GM23338 (cell line): ENCODE data around the gene DCAF17. TPM values are rescaled to one million over a fixed set of nuclear protein-coding genes. Genes with fewer than 3 reads are reported as not detected.

Experiments used
- CREB1 ChIP-seq: fragments of 250-450 bp; sonication (Bioruptor Pico); IDR thresholded peaks from 2 replicates; pipeline ENCODE4 v1.5.0; 2020; ENCODE audit warnings: low read depth, mild to moderate bottlenecking, moderate library complexity
- NANOG ChIP-seq: IDR thresholded peaks from 2 replicates; pipeline ENCODE4 v1.6.1; 2016; ENCODE audit warnings: antibody characterized with exemption, borderline replicate concordance
- REST ChIP-seq: IDR thresholded peaks from one replicate; pipeline ENCODE4 v1.6.1; 2018; ENCODE audit warnings: antibody characterized with exemption; ENCODE audit not compliant: unreplicated experiment
- ZNF462 ChIP-seq: fragments of 250-450 bp; sonication (Bioruptor Pico); IDR thresholded peaks from 2 replicates; pipeline ENCODE4 v1.5.0; 2020; ENCODE audit warnings: mild to moderate bottlenecking, moderate library complexity
- polyA plus RNA-seq: library from polyadenylated mRNA; unstranded; fragments of >200 nt; fragmentation: Nextera tagmentation; extraction: Ambion mirVana; gene quantifications from 2 replicates; pipeline ENCODE4 v1.2.1, GENCODE V29; 2016
- total RNA-seq: library from RNA; depleted of rRNA; stranded (reverse); fragments of >200 nt; shearing (Covaris generic); gene quantifications from 2 replicates; pipeline ENCODE4 v1.2.3, GENCODE V29; 2014

The DCAF17 gene
- total and polyA plus RNA-seq, 2 experiments from 2014 or later, result 11.0 to 37.3 TPM

GRCh38 chr2:171521361-171522051 is 87.5 kb downstream of the DCAF17 start (continued):
- TF ChIP-seq REST (no peak), NANOG (no peak), CREB1 (CRISPR knock-in tag) (no peak), ZNF462 (CRISPR knock-in tag) (no peak)
